ENCODE results near the gene TBC1D30.

The TBC1D30 gene

DNA sequence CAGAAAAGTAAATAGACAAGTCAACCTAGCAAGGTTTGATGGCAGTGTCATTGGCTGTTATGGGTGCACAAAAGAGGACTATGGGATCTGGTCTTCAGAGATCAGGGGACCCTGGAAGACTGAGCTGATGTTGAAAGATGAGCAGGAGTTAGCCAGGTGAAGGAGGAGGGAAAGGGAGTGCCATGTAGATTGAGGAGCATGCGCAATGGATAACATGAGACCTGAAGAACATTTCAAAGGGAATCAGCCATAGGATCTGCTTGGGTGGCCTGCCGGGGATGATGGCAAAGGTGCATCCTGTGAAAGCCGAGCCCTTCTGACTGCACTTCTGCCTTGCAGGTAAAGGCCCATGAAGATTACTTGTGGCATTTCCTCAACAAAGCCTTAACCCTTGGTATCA is 90.8 kb downstream of the TBC1D30 start:
- no peak for DNase-seq (ENCODE audit: low read depth)
- no peak overlapping the region for H3K4me3 ChIP-seq (ENCODE audit: low read length)
- TF ChIP-seq, protein P1, sequence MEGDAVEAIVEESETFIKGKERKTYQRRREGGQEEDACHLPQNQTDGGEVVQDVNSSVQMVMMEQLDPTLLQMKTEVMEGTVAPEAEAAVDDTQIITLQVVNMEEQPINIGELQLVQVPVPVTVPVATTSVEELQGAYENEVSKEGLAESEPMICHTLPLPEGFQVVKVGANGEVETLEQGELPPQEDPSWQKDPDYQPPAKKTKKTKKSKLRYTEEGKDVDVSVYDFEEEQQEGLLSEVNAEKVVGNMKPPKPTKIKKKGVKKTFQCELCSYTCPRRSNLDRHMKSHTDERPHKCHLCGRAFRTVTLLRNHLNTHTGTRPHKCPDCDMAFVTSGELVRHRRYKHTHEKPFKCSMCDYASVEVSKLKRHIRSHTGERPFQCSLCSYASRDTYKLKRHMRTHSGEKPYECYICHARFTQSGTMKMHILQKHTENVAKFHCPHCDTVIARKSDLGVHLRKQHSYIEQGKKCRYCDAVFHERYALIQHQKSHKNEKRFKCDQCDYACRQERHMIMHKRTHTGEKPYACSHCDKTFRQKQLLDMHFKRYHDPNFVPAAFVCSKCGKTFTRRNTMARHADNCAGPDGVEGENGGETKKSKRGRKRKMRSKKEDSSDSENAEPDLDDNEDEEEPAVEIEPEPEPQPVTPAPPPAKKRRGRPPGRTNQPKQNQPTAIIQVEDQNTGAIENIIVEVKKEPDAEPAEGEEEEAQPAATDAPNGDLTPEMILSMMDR (IDR thresholded peaks at IDR 0.05; ENCODE audit: insufficient read depth, low read depth, low read length, missing control alignments), result no peak

DNA sequence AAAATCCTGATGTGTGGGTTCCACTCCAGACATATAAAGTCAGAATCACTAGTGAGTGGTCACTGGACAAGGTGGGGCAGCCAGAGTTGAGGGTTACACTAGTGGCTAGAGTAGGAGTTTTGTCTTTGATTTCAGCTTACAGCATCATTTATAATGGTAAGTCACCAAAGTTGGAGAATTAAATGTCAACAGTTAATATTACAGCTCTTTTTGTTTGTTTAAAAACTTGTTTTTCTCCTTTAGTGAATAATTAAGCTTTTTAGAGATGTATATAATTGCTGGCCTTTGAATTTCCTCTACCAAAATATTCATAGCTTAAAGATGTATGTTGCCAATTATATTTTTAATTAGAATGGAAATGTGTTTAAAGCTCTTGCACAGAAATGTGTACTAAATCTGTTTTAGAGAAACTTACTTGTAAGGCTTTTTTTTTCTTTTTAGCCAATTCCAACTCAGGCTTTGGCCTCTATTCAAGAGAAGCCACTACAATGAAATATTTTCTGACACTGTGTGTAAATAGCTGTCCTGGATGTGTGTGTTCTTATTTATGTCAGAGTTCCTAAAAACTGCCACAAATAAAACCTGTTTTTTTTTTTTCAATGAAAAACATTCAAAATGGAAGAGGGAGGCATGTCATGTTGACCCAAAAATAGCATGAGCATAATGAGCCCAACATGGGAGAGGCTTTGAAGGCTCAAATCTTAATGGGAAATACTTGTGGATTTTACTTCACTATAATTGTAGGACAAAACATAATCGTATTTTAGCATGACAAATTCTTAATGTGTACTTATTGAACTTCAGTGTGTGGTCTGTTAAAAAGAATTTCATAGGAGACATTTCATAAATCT is 92.2 kb downstream of the TBC1D30 start:
- TF ChIP-seq, protein P1 (IDR thresholded peaks at IDR 0.05; ENCODE audit: insufficient read depth, low read depth, low read length, missing control alignments), result no peak
- no peak overlapping the region for H3K4me3 ChIP-seq (ENCODE audit: low read length)
- DNase-seq (ENCODE audit: low read depth), result no peak

DNA sequence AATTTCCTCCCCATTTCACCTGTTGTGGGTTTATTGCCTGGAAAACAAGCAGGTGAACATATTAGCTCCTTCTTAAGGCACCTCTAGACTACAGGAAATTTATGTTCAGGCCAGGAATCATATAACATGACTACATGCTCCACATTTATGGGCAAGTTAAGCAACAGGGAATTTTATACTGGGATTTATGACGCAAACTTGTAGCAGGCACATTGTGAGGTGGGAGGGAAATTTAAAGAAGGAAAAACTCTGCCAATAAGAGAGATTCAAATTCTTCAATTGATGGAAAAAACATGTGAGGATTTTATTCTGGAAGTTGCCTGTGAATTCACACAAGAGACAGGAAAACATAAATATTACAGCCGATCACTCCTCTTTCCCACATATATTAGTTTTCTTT is 93.9 kb downstream of the TBC1D30 start:
- DNase-seq (ENCODE audit: low read depth), result no peak
- TF ChIP-seq, protein P1 (IDR thresholded peaks at IDR 0.05; ENCODE audit: insufficient read depth, low read depth, low read length, missing control alignments), result no peak
- H3K4me3 ChIP-seq (ENCODE audit: low read length), result no peak overlapping the region

DNA sequence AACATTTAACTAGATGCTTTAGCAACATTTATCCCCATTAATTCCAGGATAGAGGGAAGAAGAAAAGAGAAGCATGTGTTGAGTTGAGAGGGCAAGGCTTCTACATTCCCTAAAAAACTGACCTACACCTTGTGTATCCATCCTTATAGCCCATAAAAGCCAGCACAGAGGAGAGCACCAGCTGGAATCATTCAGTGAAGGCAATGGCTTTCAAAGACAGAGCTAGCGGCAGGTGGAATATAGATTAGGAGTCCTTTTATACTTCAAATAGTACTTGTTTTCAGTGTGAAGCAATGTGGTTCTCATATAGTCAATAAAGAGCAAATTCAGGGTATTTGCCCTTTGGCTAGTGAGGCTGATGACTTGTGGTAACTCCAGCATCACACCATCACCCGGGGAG is 94.4 kb downstream of the TBC1D30 start:
- no peak overlapping the region for H3K4me3 ChIP-seq (ENCODE audit: low read length)
- no peak for DNase-seq (ENCODE audit: low read depth)
- TF ChIP-seq, protein P1 (IDR thresholded peaks at IDR 0.05; ENCODE audit: insufficient read depth, low read depth, low read length, missing control alignments), result no peak

DNA sequence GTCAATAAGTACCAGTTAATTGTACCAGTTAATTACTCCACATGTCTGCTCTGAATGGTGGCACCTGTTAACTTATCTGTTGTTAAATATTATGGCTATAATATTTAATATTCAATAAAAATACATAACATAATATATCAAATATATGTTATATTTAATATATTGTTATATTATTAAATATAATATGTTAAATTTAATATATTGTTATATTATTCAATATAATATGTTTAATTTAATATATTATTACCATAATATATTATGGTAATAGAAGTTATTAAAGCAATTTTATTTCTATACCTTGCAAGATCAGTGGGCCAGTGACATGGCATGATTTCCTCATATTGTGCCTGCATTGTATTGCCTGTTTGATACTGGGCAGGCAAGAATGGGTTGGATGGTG is 98.4 kb downstream of the TBC1D30 start:
- H3K4me3 ChIP-seq (ENCODE audit: low read length), result no peak overlapping the region
- TF ChIP-seq, protein P1 (IDR thresholded peaks at IDR 0.05; ENCODE audit: insufficient read depth, low read depth, low read length, missing control alignments), result no peak
- DNase-seq (ENCODE audit: low read depth), result no peak

DNA sequence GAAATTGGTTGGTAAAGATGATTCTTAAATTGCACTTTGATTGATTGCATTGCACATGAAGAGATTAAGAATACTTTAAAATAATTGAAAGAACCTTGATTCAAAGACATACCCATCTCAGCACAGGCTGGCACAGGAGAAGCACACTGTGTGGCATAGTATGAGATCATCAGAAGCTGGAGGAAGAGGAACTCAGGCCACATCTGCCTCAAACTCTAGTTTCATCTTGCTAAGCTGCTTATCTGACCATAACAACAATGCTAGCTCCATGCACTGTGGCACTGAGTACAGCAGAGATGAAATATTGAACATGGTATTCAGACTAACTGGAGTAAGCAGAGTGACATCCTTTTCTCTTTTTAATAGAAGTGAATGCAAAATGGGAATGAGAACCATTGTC is 99.1 kb downstream of the TBC1D30 start:
- TF ChIP-seq, protein P1 (IDR thresholded peaks at IDR 0.05; ENCODE audit: insufficient read depth, low read depth, low read length, missing control alignments), result no peak
- no peak overlapping the region for H3K4me3 ChIP-seq (ENCODE audit: low read length)
- DNase-seq (ENCODE audit: low read depth), result no peak

Measured in epithelial cell of esophagus (primary cell).